HUES48 (cell line): ENCODE data around the gene VSIG10L.
A peak's percentile ranks its signal among the peaks of the same experiment; 100 is the strongest.

ENCODE experiments used
- H3K27ac ChIP-seq: one replicate; pipeline ENCODE4 v1.7.0; 2013; ENCODE audit warnings: low read depth, low read length, inconsistent platforms
- H3K27me3 ChIP-seq: 2 replicates; pipeline ENCODE4 v1.6.1; 2013; ENCODE audit warnings: mild to moderate bottlenecking, low read length; ENCODE audit not compliant: control insufficient read depth, insufficient read depth
- H3K36me3 ChIP-seq: 2 replicates; pipeline ENCODE4 v1.6.1; 2013; ENCODE audit warnings: low read length; ENCODE audit not compliant: control insufficient read depth, insufficient read depth
- H3K4me1 ChIP-seq: 2 replicates; pipeline ENCODE4 v1.6.1; 2013; ENCODE audit warnings: mild to moderate bottlenecking, low read length; ENCODE audit not compliant: control insufficient read depth, insufficient read depth
- H3K4me3 ChIP-seq: 2 replicates; pipeline ENCODE4 v1.5.1; 2013; ENCODE audit warnings: mild to moderate bottlenecking, low read depth, low read length
- H3K9ac ChIP-seq: 2 replicates; pipeline ENCODE4 v1.6.1; 2013; ENCODE audit warnings: mild to moderate bottlenecking, low read depth, low read length, moderate library complexity
- H3K9me3 ChIP-seq: 2 replicates; pipeline ENCODE4 v1.6.1; 2013; ENCODE audit warnings: low read length; ENCODE audit not compliant: control insufficient read depth, insufficient read depth

VSIG10L gene

DNA sequence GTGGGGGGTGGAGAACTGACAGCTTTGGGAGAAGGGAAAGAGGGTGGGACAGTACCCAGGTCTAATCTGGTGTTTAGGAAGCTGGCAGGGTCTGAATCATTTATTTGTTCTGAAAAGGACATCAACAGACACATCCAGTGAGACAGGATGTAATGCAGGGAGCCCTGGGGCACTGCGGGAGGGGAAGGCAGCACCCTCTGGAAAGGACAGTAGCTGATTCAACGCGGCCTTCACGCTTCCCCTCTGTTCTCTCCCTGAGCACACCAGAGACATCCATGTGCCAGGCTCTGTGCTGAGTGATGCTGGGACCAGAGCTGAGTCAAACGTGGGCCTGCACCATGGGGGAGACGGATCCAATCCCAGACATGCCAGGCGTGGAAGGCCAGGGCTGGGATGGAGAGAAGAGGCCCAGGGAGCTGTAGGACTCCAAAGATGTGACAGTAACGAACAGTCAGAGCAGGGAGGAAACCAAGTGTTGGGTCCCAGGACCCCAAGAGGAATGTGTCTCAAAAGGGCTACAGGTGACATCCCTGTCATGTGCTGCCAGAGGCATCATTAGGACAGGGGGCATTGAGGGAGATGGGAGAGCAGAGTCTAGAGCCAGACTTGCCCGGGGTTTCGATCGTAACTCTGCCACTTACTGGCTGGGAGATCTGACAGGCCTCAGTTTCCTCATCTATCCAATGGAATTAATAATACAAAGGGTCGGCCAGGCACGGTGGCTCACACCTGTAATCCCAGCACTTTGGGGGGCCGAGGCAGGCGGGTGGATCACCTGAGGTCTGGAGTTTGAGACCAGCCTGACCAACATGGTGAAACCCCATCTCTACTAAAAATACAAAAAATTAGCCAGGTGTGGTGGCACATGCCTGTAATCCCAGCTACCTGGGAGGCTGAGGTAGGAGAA is 22.5 kb upstream of the VSIG10L start:
- H3K36me3 ChIP-seq: no peaks in the 10 kb centered on the region
- H3K27ac ChIP-seq: peak overlapping the region; percentile 25
- no peaks in the 10 kb centered on the region for H3K9me3 ChIP-seq
- H3K27me3 ChIP-seq: no peaks in the 10 kb centered on the region
- peaks cover 21% of the 10 kb centered on the region for H3K4me1 ChIP-seq
- no peak overlapping the region for H3K9ac ChIP-seq
- no peak overlapping the region for H3K4me3 ChIP-seq

DNA sequence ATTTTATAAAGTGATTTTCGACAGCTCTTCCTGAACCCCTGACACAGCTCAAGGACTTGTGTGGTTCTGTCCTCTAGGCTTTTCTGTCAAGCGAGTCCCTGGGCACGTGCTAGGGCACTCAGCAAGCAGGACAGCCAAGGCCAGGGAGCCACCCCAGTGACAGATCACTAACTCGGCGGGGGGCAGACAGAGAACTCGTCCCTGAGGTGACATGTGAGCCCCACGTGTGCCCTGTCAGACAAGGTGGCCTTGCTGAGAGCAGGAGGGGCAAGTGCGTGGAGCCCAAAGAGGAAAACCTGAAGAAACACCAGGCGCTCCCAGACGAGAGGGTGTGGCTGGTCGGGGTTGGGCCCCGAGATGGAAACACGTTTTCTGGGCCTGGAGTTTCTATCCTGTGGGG is 19.3 kb upstream of the VSIG10L start:
- H3K4me3 ChIP-seq: no peak overlapping the region
- H3K9ac ChIP-seq: no peak overlapping the region
- H3K27me3 ChIP-seq: no peaks in the 10 kb centered on the region
- no peak overlapping the region for H3K27ac ChIP-seq
- no peaks in the 10 kb centered on the region for H3K36me3 ChIP-seq
- peaks cover 14% of the 10 kb centered on the region for H3K4me1 ChIP-seq
- H3K9me3 ChIP-seq: no peaks in the 10 kb centered on the region

DNA sequence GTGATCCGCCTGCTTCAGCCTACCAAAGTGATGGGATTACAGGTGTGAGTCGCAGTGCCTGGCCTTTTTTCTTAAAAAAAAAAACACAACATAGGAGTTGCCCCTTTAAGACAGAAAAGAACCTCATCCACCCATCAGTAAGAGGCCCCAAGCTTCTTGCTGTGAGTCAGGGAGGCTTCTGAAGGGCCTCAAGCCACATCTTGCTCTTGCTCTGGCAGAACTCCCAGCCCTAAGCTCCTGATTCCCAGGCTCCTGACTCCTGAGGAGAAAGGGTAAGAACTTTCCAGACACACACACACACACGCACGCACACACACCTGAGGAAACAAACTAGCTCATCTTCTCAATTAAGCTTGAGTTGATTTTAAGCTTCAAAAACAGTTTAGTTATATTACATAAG is 17.4 kb upstream of the VSIG10L start:
- Histone ChIP-seq H3K9me3 (no peaks in the 10 kb centered on the region), H3K27me3 (no peaks in the 10 kb centered on the region), H3K27ac (no peak overlapping the region), H3K4me3 (no peak overlapping the region), H3K9ac (no peak overlapping the region), H3K36me3 (no peaks in the 10 kb centered on the region), H3K4me1 (peaks cover 12% of the 10 kb centered on the region)

DNA sequence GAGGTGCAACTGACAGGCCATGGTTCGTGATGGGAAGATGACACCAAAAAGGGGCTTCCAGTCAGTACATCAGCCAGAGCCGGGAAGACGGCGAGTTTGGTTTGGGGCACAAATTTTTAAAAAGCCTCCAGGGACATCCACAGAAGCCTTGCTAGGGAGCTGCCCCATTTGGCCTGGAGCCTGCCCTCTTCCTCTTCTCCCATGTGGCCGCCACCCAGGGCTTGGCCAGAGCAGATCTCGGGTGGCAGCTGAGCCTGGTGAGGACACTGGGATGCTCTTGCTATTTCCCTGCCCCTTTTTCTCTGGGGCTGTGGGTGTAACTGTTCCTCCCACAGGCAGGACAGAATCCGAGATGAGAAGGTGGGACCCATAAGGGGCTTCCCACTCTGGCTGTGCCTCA is 16.0 kb upstream of the VSIG10L start:
- Histone ChIP-seq H3K9ac (no peak overlapping the region), H3K27ac (no peak overlapping the region)

DNA sequence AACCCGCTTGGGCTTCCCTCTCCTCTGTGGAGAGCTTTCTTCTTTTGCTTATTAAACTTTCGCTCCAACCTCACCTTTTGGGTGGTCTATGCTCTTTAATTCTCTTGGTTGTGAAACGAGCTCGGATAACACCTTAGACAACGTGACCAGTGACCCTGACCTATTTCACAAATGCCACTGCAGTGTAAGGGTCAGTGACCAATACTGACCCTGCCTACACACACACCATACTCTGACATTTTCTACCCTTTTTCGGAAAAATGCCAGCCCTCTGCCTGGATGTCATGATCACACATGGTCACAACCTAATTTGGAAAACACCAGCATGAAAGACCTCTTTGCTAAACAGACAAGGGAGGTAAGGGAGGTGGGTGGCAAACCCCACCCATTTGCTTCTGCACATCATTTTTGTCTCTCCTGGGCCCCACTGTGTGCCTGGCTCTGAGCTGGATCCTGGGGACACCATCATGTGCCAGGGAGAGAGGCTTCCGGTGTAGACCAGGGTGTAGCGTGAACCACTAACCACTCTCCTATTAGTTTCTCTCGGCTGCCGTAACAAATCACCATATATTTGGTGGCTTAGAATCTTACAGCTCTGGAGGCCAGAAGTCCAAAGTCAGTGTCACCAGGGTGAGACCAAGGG is 14.3 kb upstream of the VSIG10L start:
- Histone ChIP-seq H3K27ac (no peak overlapping the region), H3K9ac (no peak overlapping the region), H3K9me3 (no peaks in the 10 kb centered on the region)

More for the DNA sequence above, 16.0 kb upstream of the VSIG10L start:
- no peaks in the 10 kb centered on the region for H3K36me3 ChIP-seq
- H3K9me3 ChIP-seq: no peaks in the 10 kb centered on the region
- peaks cover 15% of the 10 kb centered on the region for H3K4me1 ChIP-seq
- no peaks in the 10 kb centered on the region for H3K27me3 ChIP-seq
- no peak overlapping the region for H3K4me3 ChIP-seq

DNA sequence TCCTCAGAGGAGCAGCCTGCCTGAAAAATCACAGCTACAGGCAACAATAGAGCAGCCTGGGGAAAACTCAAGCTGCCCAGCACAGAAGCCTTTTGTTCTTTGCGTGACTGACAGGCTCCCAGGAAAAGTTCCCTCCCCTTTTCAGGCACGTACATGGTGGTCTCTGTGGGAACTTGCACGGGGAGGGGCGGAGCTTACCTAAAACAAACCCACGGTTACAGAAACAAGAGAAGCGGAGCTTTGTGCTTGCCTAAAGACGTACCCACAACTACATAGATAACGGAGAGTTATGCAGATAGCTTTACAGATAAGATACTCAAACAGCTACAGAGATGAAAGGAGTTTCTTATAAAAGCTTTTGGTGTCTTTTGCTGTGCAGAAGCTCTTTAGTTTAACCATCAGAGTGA is 12.8 kb upstream of the VSIG10L start:
- H3K27ac ChIP-seq: peak overlapping the region; percentile 83
- H3K4me1 ChIP-seq: peaks cover 10% of the 10 kb centered on the region
- no peak overlapping the region for H3K4me3 ChIP-seq
- H3K9me3 ChIP-seq: no peaks in the 10 kb centered on the region
- H3K27me3 ChIP-seq: no peaks in the 10 kb centered on the region
- peaks cover 8% of the 10 kb centered on the region for H3K36me3 ChIP-seq
- H3K9ac ChIP-seq: no peak overlapping the region

More for the DNA sequence above, 14.3 kb upstream of the VSIG10L start:
- Histone ChIP-seq H3K27me3 (no peaks in the 10 kb centered on the region), H3K4me1 (peaks cover 10% of the 10 kb centered on the region), H3K36me3 (peaks cover under 1% of the 10 kb centered on the region; the same call in 1 of the 2 replicates), H3K4me3 (no peak overlapping the region)

DNA sequence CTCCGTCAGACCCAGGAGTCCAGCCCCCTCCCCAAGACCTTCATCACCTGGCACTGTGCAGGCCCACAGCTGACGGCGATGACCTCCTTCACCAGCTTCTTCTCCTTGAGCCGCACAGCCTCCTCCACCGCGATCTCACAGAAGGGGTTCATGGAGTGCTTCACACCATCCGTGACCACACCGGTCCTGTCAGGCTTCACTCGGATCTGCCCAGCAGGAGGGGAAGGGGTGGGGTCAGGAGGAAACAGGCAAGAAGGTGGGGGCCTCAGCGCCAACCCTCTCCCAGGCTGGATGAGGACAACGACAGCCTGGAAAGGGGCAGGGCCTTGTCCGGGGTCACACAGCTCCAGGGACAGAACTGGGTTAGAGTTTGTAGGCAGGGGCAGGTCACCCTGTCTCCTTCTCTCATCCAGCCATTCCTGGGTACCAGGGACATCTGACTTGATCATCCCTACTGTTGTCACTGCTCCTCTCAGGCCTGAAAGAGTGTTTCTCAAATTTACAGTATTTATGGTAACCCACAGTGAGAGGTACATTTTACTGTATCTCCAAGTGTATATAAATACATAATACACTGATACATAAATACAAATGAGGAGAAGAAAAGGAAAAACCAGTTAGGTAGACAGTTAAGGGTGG is 12.3 kb upstream of the VSIG10L start:
- Histone ChIP-seq H3K9me3 (no peaks in the 10 kb centered on the region), H3K27me3 (no peaks in the 10 kb centered on the region), H3K4me1 (peaks cover 10% of the 10 kb centered on the region), H3K4me3 (no peak overlapping the region), H3K27ac (peak overlapping the region; percentile 83), H3K36me3 (peaks cover 8% of the 10 kb centered on the region), H3K9ac (no peak overlapping the region)

DNA sequence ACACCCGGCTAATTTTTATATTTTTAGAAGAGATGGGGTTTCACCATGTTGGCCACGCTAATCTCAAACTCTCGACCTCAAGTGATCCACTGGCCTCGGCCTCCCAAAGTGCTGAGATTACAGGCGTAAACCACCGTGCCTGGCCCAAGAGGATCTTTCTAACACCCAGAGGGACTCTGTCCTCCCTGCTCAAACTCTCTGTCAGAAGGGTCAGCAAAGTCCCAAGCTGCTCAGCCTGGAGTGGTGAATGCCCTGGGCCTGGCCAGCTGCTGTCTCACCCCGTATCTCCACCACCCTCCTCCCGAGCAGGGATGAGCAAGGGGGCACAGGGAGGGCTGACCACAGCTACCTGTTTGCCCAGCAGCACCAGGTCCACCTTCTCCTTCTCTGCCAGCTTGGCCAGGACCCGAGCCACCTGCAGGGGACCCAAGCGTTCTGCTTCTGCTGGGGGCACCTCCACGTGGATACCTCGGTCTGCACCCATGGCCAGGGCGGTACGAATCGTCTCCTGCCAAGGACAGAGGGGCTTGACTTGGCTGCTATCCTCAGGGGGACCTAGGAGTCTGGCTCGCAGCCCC is 10.9 kb upstream of the VSIG10L start:
- H3K36me3 ChIP-seq: peaks cover 8% of the 10 kb centered on the region
- H3K27ac ChIP-seq: no peak overlapping the region
- no peak overlapping the region for H3K9ac ChIP-seq
- H3K9me3 ChIP-seq: no peaks in the 10 kb centered on the region
- H3K27me3 ChIP-seq: no peaks in the 10 kb centered on the region
- H3K4me1 ChIP-seq: peaks cover 10% of the 10 kb centered on the region
- H3K4me3 ChIP-seq: no peak overlapping the region

DNA sequence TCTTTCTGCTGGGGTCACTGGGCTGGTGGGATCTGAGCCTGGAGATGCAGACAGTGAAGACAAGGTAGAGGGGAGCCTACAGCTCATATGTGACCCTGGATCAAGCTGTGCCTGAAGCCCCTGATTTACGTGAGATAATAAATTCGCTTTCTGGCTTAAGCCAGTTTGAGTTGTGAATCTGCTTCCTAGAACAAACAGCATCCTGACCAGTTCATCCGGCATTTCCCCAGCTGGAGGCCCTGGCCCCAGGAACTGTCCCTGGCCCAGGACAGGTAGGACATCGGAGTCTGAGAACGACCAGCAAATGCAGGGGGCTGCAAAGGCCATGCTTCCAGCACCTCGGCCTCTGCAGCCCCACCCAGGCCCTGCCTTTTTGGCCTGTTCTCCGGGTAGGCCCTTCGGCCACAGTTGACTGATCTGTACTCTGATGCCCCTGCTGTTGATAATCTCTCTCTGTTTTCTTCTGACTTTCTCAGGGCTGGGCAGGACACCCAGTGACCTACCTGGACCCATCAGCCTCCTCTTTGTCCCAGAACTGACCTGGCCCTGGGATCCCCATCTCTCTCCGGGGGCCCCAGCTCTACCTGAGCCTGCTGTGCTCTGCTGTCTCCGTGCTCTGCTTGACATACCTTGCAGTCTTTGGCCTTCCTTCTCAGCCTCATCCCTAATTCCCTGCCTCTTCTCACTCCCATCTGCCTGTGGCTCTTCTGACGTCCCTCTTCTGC is 9.5 kb upstream of the VSIG10L start:
- H3K9ac ChIP-seq: no peak overlapping the region
- no peak overlapping the region for H3K27ac ChIP-seq

DNA sequence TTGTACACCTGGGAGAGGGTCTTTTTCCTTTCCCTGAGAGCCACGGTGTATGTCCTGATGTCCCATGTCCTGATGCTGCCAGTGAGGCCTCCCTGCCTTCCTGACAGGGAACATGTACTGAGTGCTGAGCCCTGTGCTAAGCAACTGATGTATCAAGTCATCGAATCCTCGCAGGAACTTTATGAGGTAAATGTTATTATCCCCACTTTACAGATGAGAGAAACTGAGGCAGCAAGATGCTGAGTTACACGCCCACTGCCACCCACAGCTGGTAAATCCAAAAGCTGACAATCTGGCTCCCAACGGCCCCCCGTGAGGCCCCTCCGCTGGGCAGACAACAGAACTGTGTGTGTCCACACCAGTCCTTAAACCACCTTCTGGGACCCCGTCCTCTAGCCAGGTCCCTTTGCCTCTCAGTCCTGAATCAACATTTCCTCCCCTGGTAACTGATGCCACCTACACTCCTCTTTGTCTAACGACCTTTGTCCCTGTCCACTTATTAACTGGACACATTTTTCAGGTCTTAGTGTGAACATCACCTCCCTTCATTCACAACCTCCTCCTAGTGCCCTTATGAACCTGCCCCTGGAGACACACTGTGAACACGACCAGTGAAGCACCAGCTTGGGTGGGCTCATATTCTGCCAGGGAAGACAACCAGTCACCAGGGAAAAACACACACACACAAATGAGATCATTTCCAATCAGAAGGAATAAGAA is 5.4 kb upstream of the VSIG10L start:
- H3K9ac ChIP-seq: no peak overlapping the region
- peaks cover 16% of the 10 kb centered on the region for H3K36me3 ChIP-seq
- H3K4me1 ChIP-seq: peaks cover 5% of the 10 kb centered on the region
- no peaks in the 10 kb centered on the region for H3K27me3 ChIP-seq
- no peak overlapping the region for H3K27ac ChIP-seq
- no peaks in the 10 kb centered on the region for H3K9me3 ChIP-seq
- H3K4me3 ChIP-seq: no peak overlapping the region

More for the DNA sequence above, 9.5 kb upstream of the VSIG10L start:
- peaks cover 10% of the 10 kb centered on the region for H3K4me1 ChIP-seq
- H3K27me3 ChIP-seq: no peaks in the 10 kb centered on the region
- H3K4me3 ChIP-seq: no peak overlapping the region
- H3K9me3 ChIP-seq: no peaks in the 10 kb centered on the region
- H3K36me3 ChIP-seq: peaks cover 8% of the 10 kb centered on the region
